Measurements from ENCODE around the gene PPARD.
"Not testable (repeated sequence)": the region's sequence is repeated elsewhere in the genome, so short reads cannot be mapped to it uniquely, and the experiment has no call there.

PPARD gene

GRCh38 chr6:35411066-35411465 lies 68.7 kb downstream of the PPARD start:
- no peak for DNase-seq

GRCh38 chr6:35412102-35412501 lies 69.7 kb downstream of the PPARD start:
- DNase-seq = no peak

GRCh38 chr6:35413911-35414310 lies 71.6 kb downstream of the PPARD start:
- DNase-seq = no peak

- DNase-seq = peak in 1 of 2 experiments; percentile 26
Observed at GRCh38 chr6:35415065-35415891, 72.9 kb downstream of the PPARD start.

GRCh38 chr6:35417979-35418661 lies 75.8 kb downstream of the PPARD start:
- peak in 1 of 2 experiments; percentile 27 for DNase-seq

- DNase-seq = no peak
Observed at GRCh38 chr6:35419417-35419816, 77.1 kb downstream of the PPARD start.

- DNase-seq = no peak
Observed at GRCh38 chr6:35419961-35420360, 77.6 kb downstream of the PPARD start.

- no peak for DNase-seq
Observed at GRCh38 chr6:35425284-35425683, 82.9 kb downstream of the PPARD start.

GRCh38 chr6:35426074-35426473 lies 83.7 kb downstream of the PPARD start:
- no peak for DNase-seq

GRCh38 chr6:35427435-35427834 lies 85.1 kb downstream of the PPARD start:
- DNase-seq = no peak

- no peak for DNase-seq
Observed at GRCh38 chr6:35427851-35428321, 85.5 kb downstream of the PPARD start.

GRCh38 chr6:35428421-35429149 lies 86.2 kb downstream of the PPARD start:
- DNase-seq = no peak

GRCh38 chr6:35429463-35429862 lies 87.1 kb downstream of the PPARD start:
- DNase-seq = no peak

GRCh38 chr6:35432291-35432690 lies 89.9 kb downstream of the PPARD start:
- no peak for DNase-seq

GRCh38 chr6:35432702-35433101 lies 90.3 kb downstream of the PPARD start:
- not testable (repeated sequence) for DNase-seq

- DNase-seq = no peak
Observed at GRCh38 chr6:35435074-35435837, 92.9 kb downstream of the PPARD start.

- no peak for DNase-seq
Observed at GRCh38 chr6:35436071-35436857, 93.9 kb downstream of the PPARD start.

GRCh38 chr6:35438378-35439065 lies 96.2 kb downstream of the PPARD start:
- not testable (repeated sequence) for DNase-seq

GRCh38 chr6:35439308-35439707 lies 97.0 kb downstream of the PPARD start:
- no peak for DNase-seq

- no peak for DNase-seq
Observed at GRCh38 chr6:35441205-35441604, 98.8 kb downstream of the PPARD start.

- DNase-seq = no peak
Observed at GRCh38 chr6:35441642-35442041, 99.3 kb downstream of the PPARD start.
